Heart left ventricle (tissue), 13 donors: ENCODE measurements around the gene NUP62CL.

ENCODE experiments used
- POLR2A ChIP-seq, 2 donors: fragments of 450-650 bp; IDR thresholded peaks; one replicate each; pipeline ENCODE4 v1.6.1; 2017; ENCODE audit warnings: antibody characterized with exemption in 2 of 2, mild to moderate bottlenecking in 2 of 2, moderate library complexity in 2 of 2
- TF ChIP-seq, protein P1 (sequence below), 12 donors: fragments of 200-600 bp; sonication (generic) in 4 of 12; IDR thresholded peaks; one replicate each; pipeline versions ENCODE4 v1.5.0 to v1.8.0; 2018 to 2022; ENCODE audit warnings: antibody characterized with exemption in 12 of 12, mild to moderate bottlenecking in 5 of 12
- donor health status: ischemic (EF 13 %, LVEDD 7.1; RV severe dilation, severe dysfunction).
- donor health status: DM: no; HTN: yes; CAD: no.
- donor health status: DM: no; HTN: no; CAD: no.
- donor health status: ischemic (EF 25% LVEDD 6.9; RV normal size, moderate dysfunction).
- donor health status: ischemic (EF 25% LVEDD 5.7; RV mildly dilated, moderate dysfunction).
- donor health status: ischemic (EF 35%, LVEDD 5.7; RV mildly dilated, moderate dysfunction).
- donor health status: nonischemic (EF 11% LVEDD 7.7; RV severe dilation, severe dysfunction).
- donor health status: DM: yes; HTN: yes; CAD: no.
- donor health status: PGD.
- donor health status: ischemic (EF 29% LVEDD 5.4; RV normal size, mild dysfunction).
- donor health status: nonischemic (EF 23%, LVEDD 6.1; RV moderate dilation, normal function).

DNA sequence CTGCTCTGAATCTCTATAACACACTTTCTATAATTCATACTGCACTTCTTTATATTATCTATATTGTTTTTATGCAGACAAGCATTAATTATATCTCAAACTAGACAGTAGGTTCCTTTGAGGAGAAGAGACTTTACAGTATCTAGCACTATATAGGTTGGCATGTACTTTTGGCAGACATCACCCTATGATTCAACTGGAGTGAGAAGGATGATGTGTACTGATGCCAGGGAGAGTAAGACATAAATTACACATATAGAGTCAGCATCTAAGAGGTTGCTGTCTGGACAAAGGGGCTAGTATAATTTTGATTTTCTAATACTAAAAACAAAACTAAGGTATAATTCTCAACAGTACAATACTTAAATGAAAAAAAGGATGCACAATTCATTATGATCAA is 82.5 kb downstream of the NUP62CL start:
- TF ChIP-seq, protein P1, sequence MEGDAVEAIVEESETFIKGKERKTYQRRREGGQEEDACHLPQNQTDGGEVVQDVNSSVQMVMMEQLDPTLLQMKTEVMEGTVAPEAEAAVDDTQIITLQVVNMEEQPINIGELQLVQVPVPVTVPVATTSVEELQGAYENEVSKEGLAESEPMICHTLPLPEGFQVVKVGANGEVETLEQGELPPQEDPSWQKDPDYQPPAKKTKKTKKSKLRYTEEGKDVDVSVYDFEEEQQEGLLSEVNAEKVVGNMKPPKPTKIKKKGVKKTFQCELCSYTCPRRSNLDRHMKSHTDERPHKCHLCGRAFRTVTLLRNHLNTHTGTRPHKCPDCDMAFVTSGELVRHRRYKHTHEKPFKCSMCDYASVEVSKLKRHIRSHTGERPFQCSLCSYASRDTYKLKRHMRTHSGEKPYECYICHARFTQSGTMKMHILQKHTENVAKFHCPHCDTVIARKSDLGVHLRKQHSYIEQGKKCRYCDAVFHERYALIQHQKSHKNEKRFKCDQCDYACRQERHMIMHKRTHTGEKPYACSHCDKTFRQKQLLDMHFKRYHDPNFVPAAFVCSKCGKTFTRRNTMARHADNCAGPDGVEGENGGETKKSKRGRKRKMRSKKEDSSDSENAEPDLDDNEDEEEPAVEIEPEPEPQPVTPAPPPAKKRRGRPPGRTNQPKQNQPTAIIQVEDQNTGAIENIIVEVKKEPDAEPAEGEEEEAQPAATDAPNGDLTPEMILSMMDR (IDR thresholded peaks at IDR 0.05) = no peak
- TF ChIP-seq POLR2A (IDR thresholded peaks at IDR 0.05) = no peak
